HUES64 (cell line): ENCODE data around the gene PRPF6.
A peak's percentile ranks its signal among the peaks of the same experiment; 100 is the strongest.

Experiments
- H3K27ac ChIP-seq: 2 replicates; pipeline ENCODE4 v1.7.0; 2013; ENCODE audit warnings: low read depth, low read length, inconsistent platforms
- H3K27me3 ChIP-seq: 2 replicates; pipeline ENCODE4 v1.6.1; 2013; ENCODE audit warnings: mild to moderate bottlenecking, low read length; ENCODE audit not compliant: insufficient read depth
- H3K36me3 ChIP-seq: 2 replicates; pipeline ENCODE4 v1.6.1; 2013; ENCODE audit warnings: mild to moderate bottlenecking, low read length; ENCODE audit not compliant: insufficient read depth
- H3K4me1 ChIP-seq: 2 replicates; pipeline ENCODE4 v1.6.1; 2013; ENCODE audit warnings: mild to moderate bottlenecking, low read length, moderate library complexity; ENCODE audit not compliant: insufficient read depth
- H3K4me3 ChIP-seq: 2 replicates; pipeline ENCODE4 v1.5.1; 2013; ENCODE audit warnings: mild to moderate bottlenecking, low read length, moderate library complexity
- H3K9ac ChIP-seq: 2 replicates; pipeline ENCODE4 v1.6.1; 2013; ENCODE audit warnings: mild to moderate bottlenecking, low read depth, low read length
- H3K9me3 ChIP-seq: 2 replicates; pipeline ENCODE4 v1.6.1; 2013; ENCODE audit warnings: low read depth, low read length; ENCODE audit not compliant: insufficient read depth
- WGBS: fragments of 150-250, 120-280 bp; methylation state at CpG from one replicate; pipeline ENCODE4 v1.1.7; 2013; ENCODE audit warnings: missing lambda C conversion rate; 5-methylcytosine and 5-hydroxymethylcytosine counted together

Gene PRPF6

DNA sequence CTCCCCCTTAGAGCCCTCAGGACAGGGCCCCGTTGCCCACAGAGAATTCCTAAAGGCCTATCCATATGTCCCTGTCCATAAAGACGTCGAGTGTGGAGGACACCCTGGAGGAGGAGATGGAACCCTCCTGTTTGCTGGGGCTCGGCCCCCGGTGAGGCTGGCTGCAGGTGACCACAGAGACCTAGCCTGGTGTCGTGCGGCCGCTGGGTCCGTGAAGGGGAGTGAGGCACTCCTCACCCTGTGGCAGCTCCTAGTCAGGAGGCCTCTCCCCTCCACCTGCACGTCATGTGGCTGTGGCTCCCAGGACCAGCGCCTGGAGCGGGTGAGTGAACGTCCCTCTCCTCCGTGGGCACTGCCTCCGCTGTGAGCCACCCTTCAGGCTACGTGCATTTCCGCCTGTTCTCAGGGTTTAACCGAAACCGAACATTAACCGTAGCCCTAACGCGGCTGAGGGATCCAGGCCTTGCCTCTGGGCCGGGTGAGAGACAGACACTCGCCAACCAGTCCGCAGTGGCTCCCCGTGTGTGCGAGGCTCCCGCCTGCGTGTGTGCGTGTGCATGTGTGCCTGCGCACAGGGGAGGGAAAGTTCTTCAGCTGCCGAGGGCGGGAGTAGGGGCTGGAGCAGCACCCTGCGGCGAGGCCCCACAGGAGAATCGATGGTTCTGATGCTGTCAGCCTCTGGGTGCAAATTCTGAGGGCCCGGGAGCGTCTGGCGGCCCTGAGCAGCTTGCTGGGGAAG lies 76.1 kb downstream of the PRPF6 start:
- H3K4me1 ChIP-seq = 0 out of 2 replicates have a peak, but pooled peaks cover 6% of the 10 kb centered on the region
- H3K9ac ChIP-seq = no peak overlapping the region
- H3K4me3 ChIP-seq = no peak overlapping the region
- no peak overlapping the region for H3K27ac ChIP-seq
- H3K9me3 ChIP-seq = no peaks in the 10 kb centered on the region
- H3K36me3 ChIP-seq = no peaks in the 10 kb centered on the region
- WGBS = 72% methylated on average over 39 of the region's 39 CpGs
- H3K27me3 ChIP-seq = no peaks in the 10 kb centered on the region

DNA sequence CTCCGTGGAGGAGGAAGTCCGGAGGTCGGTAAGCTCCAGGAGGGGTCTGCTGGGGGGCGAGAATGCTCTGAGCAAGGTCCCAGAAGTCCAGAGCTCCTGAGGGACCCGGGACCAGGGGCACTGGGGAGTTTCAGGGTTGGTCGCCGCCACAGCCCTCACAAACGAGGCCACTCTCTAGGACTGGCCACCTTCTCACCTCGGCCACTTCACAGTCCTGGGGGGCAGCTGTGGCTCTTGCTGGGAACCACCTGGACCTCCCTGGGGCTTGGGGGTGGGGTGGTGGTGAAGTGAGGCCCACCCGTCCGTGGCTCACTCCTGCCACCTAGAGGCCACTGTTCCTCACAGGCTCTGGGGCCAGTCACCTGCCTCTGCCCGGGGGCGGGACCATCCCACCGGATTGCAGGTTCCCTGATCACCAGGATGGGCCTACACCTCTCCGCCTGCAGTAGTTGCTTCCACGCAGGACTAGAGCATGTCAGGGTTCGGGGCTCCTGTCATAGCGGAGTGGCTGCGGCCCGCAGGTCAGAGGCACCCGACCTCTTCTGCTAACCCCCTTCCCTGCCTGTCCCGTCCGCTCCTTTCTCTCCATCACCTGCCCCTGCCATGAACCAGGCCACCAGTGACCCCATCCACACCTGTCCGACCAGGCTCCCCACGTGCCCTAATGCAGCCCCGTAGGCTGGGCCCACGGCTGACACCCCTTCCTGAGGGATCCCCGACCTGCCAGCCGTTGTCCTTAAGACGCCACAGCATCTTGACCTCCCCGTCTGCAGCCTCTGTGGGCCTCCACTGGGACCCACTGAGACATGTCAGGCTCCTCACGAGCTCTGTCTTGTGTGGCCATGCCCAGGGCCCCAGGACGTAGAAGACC lies 76.9 kb downstream of the PRPF6 start:
- H3K9ac ChIP-seq = no peak overlapping the region
- no peak overlapping the region for H3K27ac ChIP-seq
- no peaks in the 10 kb centered on the region for H3K36me3 ChIP-seq
- H3K4me3 ChIP-seq = no peak overlapping the region
- no peaks in the 10 kb centered on the region for H3K9me3 ChIP-seq
- WGBS = 38% methylated on average over 33 of the region's 33 CpGs
- H3K4me1 ChIP-seq = peaks cover 6% of the 10 kb centered on the region; the same call in 1 of the 2 replicates
- no peaks in the 10 kb centered on the region for H3K27me3 ChIP-seq

DNA sequence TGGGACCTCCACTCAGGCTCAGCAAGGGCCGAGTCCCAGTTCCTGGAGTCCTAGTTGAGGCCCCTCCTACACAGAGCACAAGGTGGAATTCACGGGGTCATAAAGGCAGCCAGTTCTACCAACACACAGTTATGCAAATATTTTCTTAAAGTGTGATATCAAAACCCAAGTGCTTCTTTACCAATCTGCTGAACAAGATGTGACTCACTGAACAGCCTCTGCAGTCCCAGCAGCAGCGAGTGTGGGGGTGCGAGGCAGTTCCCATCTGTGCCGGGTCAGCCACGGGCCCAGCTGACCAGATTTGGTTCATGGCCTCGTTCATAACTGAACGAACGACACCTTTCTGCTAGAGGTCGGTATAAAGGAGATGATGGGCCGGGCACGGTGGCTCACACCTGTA lies 77.6 kb downstream of the PRPF6 start:
- H3K9ac ChIP-seq = no peak overlapping the region
- WGBS = 90% methylated on average over 12 of the region's 12 CpGs
- no peaks in the 10 kb centered on the region for H3K36me3 ChIP-seq
- no peak overlapping the region for H3K4me3 ChIP-seq
- H3K27ac ChIP-seq = no peak overlapping the region
- H3K27me3 ChIP-seq = no peaks in the 10 kb centered on the region
- no peaks in the 10 kb centered on the region for H3K9me3 ChIP-seq
- H3K4me1 ChIP-seq = peaks cover 6% of the 10 kb centered on the region; the same call in 1 of the 2 replicates

DNA sequence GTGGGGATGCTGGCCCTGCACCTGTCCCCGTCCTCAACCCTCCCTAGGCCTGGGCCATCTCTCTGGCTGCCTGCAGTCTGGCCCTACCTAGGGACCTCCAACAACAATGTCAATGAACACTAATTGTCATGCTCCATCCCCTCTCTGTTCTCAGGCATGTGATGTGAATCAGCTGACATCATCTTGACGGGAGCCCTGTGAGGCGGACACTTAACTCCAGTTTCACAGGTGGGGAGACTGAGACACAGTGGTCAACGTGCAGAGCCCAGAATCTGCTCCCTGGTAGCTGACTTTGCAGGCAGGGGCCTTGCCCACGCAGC lies 81.3 kb downstream of the PRPF6 start:
- Histone ChIP-seq H3K27ac (peak overlapping the region; percentile 49; the same call in 1 of the 2 replicates), H3K4me1 (peaks cover 4% of the 10 kb centered on the region; the same call in 1 of the 2 replicates), H3K9ac (peak overlapping the region; percentile 72; the same call in 1 of the 2 replicates), H3K4me3 (peak overlapping the region; percentile 91), H3K27me3 (no peaks in the 10 kb centered on the region), H3K9me3 (no peaks in the 10 kb centered on the region), H3K36me3 (no peaks in the 10 kb centered on the region)
- 58% methylated on average over 5 of the region's 5 CpGs for whole genome bisulfite sequencing

DNA sequence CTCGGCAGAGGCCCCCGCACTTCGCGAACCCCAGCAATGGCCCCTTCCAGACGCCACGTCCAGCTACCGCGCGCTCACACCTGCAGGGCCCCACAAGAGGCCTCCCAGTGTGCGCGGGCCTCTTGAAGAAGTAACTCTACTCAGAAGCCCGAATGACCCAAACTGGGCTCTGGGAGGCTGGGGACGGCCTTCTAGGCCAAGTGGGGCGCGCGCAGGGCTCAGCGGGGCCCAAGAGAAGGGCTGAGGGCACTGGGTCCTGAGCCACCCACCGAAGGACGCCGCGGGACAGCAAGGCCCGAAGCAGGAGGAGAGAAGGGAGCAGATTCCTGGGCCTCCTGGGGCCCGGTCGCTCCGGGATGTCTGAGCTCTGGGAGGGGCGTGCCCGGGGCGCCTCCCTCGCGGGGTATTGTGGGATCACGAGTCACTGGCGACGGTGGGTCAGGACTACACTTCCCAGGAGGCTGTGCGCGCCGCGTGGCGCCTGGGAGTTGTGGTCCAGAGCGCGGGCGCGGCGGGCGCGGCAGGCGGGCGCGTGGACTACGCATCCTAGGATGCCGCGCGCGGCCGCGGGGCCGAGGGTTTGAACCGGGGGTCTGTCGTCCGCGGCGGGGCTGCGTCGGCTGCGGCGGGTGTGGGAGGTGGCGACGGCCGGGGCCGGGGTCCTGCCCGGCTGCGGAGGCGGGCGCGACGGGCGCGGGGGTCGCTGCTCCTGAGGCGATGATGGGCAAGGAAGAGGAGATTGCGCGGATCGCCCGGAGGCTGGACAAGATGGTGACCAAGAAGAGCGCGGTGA lies 81.9 kb downstream of the PRPF6 start, which contains the start of gene TCEA2:
Gene TCEA2, plus strand, starts transcription at position 603 of the 793 bp plus-strand sequence. Its CDS starts 115 bp downstream, at position 718.
- peak within 1 kb of the TSS; percentile 49; the same call in 1 of the 2 replicates for H3K27ac ChIP-seq
- no peaks in the 10 kb centered on the region for H3K36me3 ChIP-seq
- peaks cover 4% of the 10 kb centered on the region; the same call in 1 of the 2 replicates for H3K4me1 ChIP-seq
- H3K27me3 ChIP-seq = no peaks in the 10 kb centered on the region
- H3K9me3 ChIP-seq = no peaks in the 10 kb centered on the region
- 11% methylated on average over 85 of the region's 85 CpGs for WGBS
- peak within 1 kb of the TSS; percentile 91 for H3K4me3 ChIP-seq
- H3K9ac ChIP-seq = peak within 1 kb of the TSS; percentile 72

DNA sequence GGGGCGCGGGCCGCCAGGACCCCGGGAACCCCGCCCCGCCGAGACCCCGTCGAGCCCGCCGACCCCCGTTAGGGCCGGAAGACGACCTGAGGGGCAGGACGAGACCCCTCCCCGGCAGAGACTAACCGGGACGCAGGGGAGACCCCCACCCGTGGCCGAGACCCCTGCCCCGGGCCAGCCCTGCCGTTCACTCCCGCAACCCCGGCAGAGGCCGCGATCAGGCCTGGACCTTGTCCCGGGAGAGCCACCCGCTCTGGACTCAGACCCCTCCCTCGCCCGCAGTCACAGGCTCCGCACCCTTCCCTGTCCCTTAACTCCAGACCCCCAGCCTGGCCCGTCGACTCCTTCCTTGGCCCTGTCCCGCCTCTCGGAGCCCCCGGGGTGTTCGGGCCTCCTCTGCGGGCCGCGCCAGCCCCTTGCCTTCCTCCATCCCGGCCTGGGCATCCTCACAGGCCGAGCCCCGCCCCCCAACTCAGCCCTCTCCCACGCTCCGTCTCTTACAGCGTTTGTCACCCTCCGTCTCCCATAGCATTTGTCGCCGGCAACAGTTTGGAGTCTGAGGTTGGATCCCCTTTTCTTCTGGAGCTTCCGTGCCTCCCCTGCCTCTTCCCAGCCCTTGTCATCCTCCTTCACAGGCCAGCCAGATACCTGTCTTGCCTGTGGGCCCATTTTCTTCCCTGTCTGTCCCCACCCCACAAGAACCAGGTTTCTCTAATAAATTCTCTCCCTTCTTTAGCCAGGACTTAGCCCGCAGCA lies 82.6 kb downstream of the PRPF6 start:
- no peaks in the 10 kb centered on the region for H3K36me3 ChIP-seq
- H3K9ac ChIP-seq = peak overlapping the region; percentile 60
- 5% methylated on average over 51 of the region's 51 CpGs for WGBS
- H3K27ac ChIP-seq = no peak overlapping the region
- H3K4me3 ChIP-seq = peak overlapping the region; percentile 91
- H3K4me1 ChIP-seq = peaks cover 4% of the 10 kb centered on the region; the same call in 1 of the 2 replicates
- H3K27me3 ChIP-seq = no peaks in the 10 kb centered on the region
- H3K9me3 ChIP-seq = no peaks in the 10 kb centered on the region

DNA sequence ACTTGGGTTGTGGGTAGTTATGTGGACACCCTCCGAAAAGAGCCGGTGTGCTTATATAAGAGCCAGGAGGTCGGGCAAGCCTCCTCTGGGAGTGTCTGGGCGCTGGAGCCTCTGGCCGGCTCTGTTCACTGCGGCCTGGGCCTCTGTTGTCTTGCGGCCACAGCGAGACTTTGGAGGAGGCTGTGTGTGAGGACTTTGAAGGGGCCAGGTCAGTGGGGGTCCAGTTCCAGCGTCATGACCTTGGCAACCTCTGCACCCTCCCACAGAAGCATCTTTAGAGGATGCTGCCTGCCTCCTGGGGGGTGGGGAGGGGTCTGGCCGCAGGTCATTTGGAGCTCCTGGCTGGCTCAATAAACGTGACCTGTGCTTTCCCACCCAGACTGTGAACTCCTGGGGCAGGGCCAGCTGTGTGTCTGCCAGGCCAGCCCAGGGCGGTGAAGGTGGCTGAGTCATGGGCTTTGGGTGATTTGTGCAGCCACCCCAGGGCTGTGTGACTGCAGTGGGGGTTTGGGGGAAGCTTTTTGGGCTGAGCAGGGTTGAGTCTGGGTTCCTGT lies 83.3 kb downstream of the PRPF6 start:
- Histone ChIP-seq H3K27ac (no peak overlapping the region), H3K9ac (no peak overlapping the region)
- WGBS = 66% methylated on average over 12 of the region's 12 CpGs

DNA sequence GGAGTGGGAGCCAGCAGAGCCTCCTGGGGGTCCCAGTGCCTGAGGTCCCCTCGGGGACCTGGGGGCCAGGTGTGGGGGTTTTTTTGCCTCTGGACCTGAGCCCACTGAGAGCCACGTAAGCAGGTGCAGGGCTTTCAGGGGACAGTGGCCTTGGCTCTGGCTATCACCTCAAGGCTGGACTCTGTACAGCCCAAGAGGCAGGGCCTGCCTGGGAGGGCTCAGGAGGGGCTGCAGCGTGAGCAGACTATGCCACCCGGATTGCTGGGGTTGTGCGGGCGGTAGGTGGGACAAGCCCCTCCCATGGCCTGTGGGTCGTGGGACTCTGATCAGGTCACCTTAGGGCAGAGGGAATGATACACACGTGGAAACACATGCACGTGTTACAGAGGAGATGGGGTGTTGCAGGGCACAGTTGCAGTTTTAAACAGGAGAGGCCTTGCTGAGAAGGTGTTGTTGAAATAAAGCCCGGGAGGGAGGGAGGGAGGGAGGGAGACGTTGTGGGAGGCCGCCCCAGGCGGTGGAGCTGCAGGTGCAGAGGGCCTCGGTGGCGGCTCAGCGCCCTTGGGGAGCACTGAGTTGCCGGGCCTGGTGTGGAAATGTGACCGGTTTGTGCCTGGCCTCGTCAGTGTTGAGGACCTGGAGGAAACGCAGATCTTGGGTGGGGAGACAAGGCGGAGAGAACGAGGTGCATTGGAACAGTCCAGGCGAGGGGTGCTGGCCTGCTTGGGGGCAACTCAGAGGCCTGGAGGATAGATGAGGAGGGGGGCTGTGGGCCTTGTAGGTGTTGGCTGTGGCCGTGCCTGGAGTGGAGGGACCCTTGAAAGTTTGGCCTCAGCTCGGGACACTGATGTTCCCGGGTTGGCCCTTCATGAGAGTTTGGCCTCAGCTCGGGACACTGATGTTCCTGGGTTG lies 84.4 kb downstream of the PRPF6 start:
- no peaks in the 10 kb centered on the region for H3K27me3 ChIP-seq
- 75% methylated on average over 27 of the region's 27 CpGs for WGBS
- H3K4me1 ChIP-seq = peaks cover 4% of the 10 kb centered on the region; the same call in 1 of the 2 replicates
- H3K9me3 ChIP-seq = no peaks in the 10 kb centered on the region
- H3K36me3 ChIP-seq = no peaks in the 10 kb centered on the region
- H3K9ac ChIP-seq = no peak overlapping the region
- no peak overlapping the region for H3K4me3 ChIP-seq
- H3K27ac ChIP-seq = no peak overlapping the region

More for the DNA sequence above, 83.3 kb downstream of the PRPF6 start:
- H3K27me3 ChIP-seq = no peaks in the 10 kb centered on the region
- H3K36me3 ChIP-seq = no peaks in the 10 kb centered on the region
- H3K4me3 ChIP-seq = peak overlapping the region; percentile 91
- H3K4me1 ChIP-seq = peaks cover 4% of the 10 kb centered on the region; the same call in 1 of the 2 replicates
- no peaks in the 10 kb centered on the region for H3K9me3 ChIP-seq

DNA sequence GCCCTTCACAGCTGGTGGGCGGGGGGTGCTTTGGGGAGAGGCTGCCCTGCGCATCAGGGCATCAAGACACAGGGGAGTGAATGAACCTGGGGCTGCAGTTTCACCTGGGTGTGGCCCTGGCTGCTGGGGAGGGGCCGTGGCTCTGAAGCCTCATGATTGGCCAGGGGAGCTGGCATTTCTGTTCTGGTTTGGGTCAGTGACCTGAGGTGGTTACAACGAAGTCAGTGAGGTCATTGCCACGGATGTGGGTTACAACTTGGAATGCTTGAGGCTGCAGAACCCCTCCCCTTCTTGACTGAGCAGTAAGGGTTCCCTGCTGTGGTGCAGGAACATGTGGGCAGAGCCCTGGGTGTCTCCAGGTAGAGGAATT lies 85.0 kb downstream of the PRPF6 start:
- H3K9ac ChIP-seq = no peak overlapping the region
- H3K27ac ChIP-seq = no peak overlapping the region

More for the DNA sequence above, 85.0 kb downstream of the PRPF6 start:
- no peaks in the 10 kb centered on the region for H3K27me3 ChIP-seq
- H3K4me3 ChIP-seq = no peak overlapping the region
- no peaks in the 10 kb centered on the region for H3K9me3 ChIP-seq
- H3K36me3 ChIP-seq = no peaks in the 10 kb centered on the region
- 47% methylated on average over 5 of the region's 5 CpGs for WGBS
- H3K4me1 ChIP-seq = peaks cover 4% of the 10 kb centered on the region; the same call in 1 of the 2 replicates
